Neural progenitor cell (in vitro differentiated cells): ENCODE results near the gene PLA2G4E. TPM values are rescaled to one million over a fixed set of nuclear protein-coding genes. Genes with fewer than 3 reads are reported as not detected.

ENCODE experiments used
- DNase-seq: peaks from one replicate; pipeline ENCODE4 v3.0.0-alpha.2; 2016; ENCODE audit warnings: low spot score
- H2AFZ ChIP-seq: fragments of 200-600 bp; sonication (generic); replicated peaks from 2 replicates; pipeline ENCODE4 v1.6.1; 2016; ENCODE audit warnings: antibody characterized with exemption
- H3F3A ChIP-seq: fragments of 200-600 bp; sonication (generic); 2 replicates; pipeline ENCODE4 v1.6.1; 2016; ENCODE audit warnings: antibody characterized with exemption, low read depth
- H3K27ac ChIP-seq: fragments of 200-600 bp; sonication (generic); 2 replicates; pipeline ENCODE4 v1.5.1; 2016; ENCODE audit warnings: mild to moderate bottlenecking
- H3K27me3 ChIP-seq: fragments of 200-600 bp; sonication (generic); 2 replicates; pipeline ENCODE4 v1.6.1; 2016; ENCODE audit warnings: mild to moderate bottlenecking, moderate library complexity
- H3K36me3 ChIP-seq: fragments of 200-600 bp; sonication (generic); 2 replicates; pipeline ENCODE4 v1.5.1; 2016
- H3K4me1 ChIP-seq: fragments of 200-600 bp; sonication (generic); 2 replicates; pipeline ENCODE4 v1.6.1; 2016; ENCODE audit warnings: mixed run types
- H3K4me2 ChIP-seq: fragments of 200-600 bp; sonication (generic); 2 replicates; pipeline ENCODE4 v1.6.1; 2016
- H3K4me3 ChIP-seq: fragments of 200-600 bp; sonication (generic); 2 replicates; pipeline ENCODE4 v1.5.1; 2016
- H3K79me2 ChIP-seq: fragments of 200-600 bp; sonication (generic); 2 replicates; pipeline ENCODE4 v1.6.1; 2016; ENCODE audit warnings: low read depth
- H3K9ac ChIP-seq: fragments of 200-600 bp; sonication (generic); 2 replicates; pipeline ENCODE4 v1.6.1; 2016
- H3K9me3 ChIP-seq: fragments of 200-600 bp; sonication (generic); 2 replicates; pipeline ENCODE4 v1.5.1; 2016; ENCODE audit warnings: low read depth
- H4K20me1 ChIP-seq: fragments of 200-600 bp; sonication (generic); 2 replicates; pipeline ENCODE4 v1.6.1; 2016; ENCODE audit warnings: low read depth
- H3K27ac Mint-ChIP-seq: 3 replicates; pipeline ENCODE4 v1.8.0; 2021; ENCODE audit warnings: mixed read lengths
- H3K27me3 Mint-ChIP-seq: 2 replicates; pipeline ENCODE4 v1.8.0; 2022; ENCODE audit warnings: low read depth, mild to moderate bottlenecking, inconsistent platforms, moderate library complexity, mixed read lengths; ENCODE audit not compliant: insufficient read depth
- H3K36me3 Mint-ChIP-seq: 3 replicates; pipeline ENCODE4 v1.8.0; 2021; ENCODE audit warnings: mixed read lengths
- H3K4me1 Mint-ChIP-seq: 3 replicates; pipeline ENCODE4 v1.8.0; 2021; ENCODE audit warnings: mixed read lengths
- H3K4me3 Mint-ChIP-seq: 3 replicates; pipeline ENCODE4 v1.8.0; 2021; ENCODE audit warnings: mild to moderate bottlenecking, moderate library complexity, mixed read lengths
- H3K9me3 Mint-ChIP-seq: 3 replicates; pipeline ENCODE4 v1.8.0; 2020; ENCODE audit warnings: mixed read lengths
- CTCF ChIP-seq: fragments of 200-600 bp; sonication (generic); IDR thresholded peaks from 2 replicates; pipeline ENCODE4 v1.5.1; 2017; ENCODE audit warnings: antibody characterized with exemption, mild to moderate bottlenecking
- EZH2 ChIP-seq: fragments of 200-600 bp; sonication (generic); IDR thresholded peaks from 2 replicates; pipeline ENCODE4 v1.6.1; 2017; ENCODE audit warnings: antibody characterized with exemption, mild to moderate bottlenecking, moderate library complexity
- EZH2phosphoT487 ChIP-seq: fragments of 200-600 bp; sonication (generic); IDR thresholded peaks from 2 replicates; pipeline ENCODE4 v1.6.1; 2017; ENCODE audit warnings: antibody characterized with exemption
- total RNA-seq: library from RNA; depleted of rRNA; stranded (reverse); fragments of >200 nt; gene quantifications from 2 replicates; pipeline ENCODE4 v1.2.3, GENCODE V29; 2015; ENCODE audit warnings: low replicate concordance

PLA2G4E gene
- total RNA-seq, 1 donor from 2014 or later = not detected

GRCh38 chr15:41992803-41993190 is 28.0 kb downstream of the PLA2G4E start:
- no peak overlapping the region for H3K27ac ChIP-seq
- H3K4me2 ChIP-seq = no peak overlapping the region
- no peak overlapping the region for H2AFZ ChIP-seq
- Mint-ChIP-seq H3K27ac (no peak overlapping the region), H3K27me3 (peaks cover 9% of the 10 kb centered on the region), H3K36me3 (no peaks in the 10 kb centered on the region), H3K9me3 (no peaks in the 10 kb centered on the region), H3K4me1 (peaks cover 20% of the 10 kb centered on the region), H3K4me3 (no peak overlapping the region)
- H3K4me1 ChIP-seq = peaks cover 9% of the 10 kb centered on the region
- no peaks in the 10 kb centered on the region for H3K79me2 ChIP-seq
- no peak for DNase-seq
- H3K36me3 ChIP-seq = no peaks in the 10 kb centered on the region
- H3K9me3 ChIP-seq = no peaks in the 10 kb centered on the region
- TF ChIP-seq EZH2phosphoT487 (no peak), CTCF (no peak), EZH2 (no peak)
- no peak overlapping the region for H3K9ac ChIP-seq
- no peak overlapping the region for H3K4me3 ChIP-seq
- H3F3A ChIP-seq = no peaks in the 10 kb centered on the region
- no peaks in the 10 kb centered on the region for H3K27me3 ChIP-seq
- no peaks in the 10 kb centered on the region for H4K20me1 ChIP-seq

- H3K36me3 ChIP-seq = no peaks in the 10 kb centered on the region
- peaks cover 5% of the 10 kb centered on the region for H3K27me3 Mint-ChIP-seq
- TF ChIP-seq EZH2 (no peak), CTCF (no peak), EZH2phosphoT487 (no peak)
- H3F3A ChIP-seq = no peaks in the 10 kb centered on the region
- no peak overlapping the region for H3K4me3 ChIP-seq
- no peak for DNase-seq
- H3K4me1 ChIP-seq = peaks cover 9% of the 10 kb centered on the region
- no peaks in the 10 kb centered on the region for H3K9me3 ChIP-seq
- H3K9me3 Mint-ChIP-seq = no peaks in the 10 kb centered on the region
- H3K79me2 ChIP-seq = no peaks in the 10 kb centered on the region
- no peaks in the 10 kb centered on the region for H3K27me3 ChIP-seq
- no peak overlapping the region for H3K27ac Mint-ChIP-seq
- H3K4me1 Mint-ChIP-seq = peaks cover 20% of the 10 kb centered on the region
- H3K4me3 Mint-ChIP-seq = no peak overlapping the region
- H3K27ac ChIP-seq = no peak overlapping the region
- H3K9ac ChIP-seq = no peak overlapping the region
- no peaks in the 10 kb centered on the region for H3K36me3 Mint-ChIP-seq
- H2AFZ ChIP-seq = no peak overlapping the region
- no peaks in the 10 kb centered on the region for H4K20me1 ChIP-seq
- no peak overlapping the region for H3K4me2 ChIP-seq
These were observed 28.6 kb downstream of the PLA2G4E start for GRCh38 chr15:41992151-41992802.

- Histone ChIP-seq H3K36me3 (no peaks in the 10 kb centered on the region), H3F3A (no peaks in the 10 kb centered on the region), H3K27me3 (no peaks in the 10 kb centered on the region), H4K20me1 (no peaks in the 10 kb centered on the region), H3K4me2 (no peak overlapping the region), H3K4me1 (peaks cover 9% of the 10 kb centered on the region), H2AFZ (no peak overlapping the region), H3K4me3 (no peak overlapping the region), H3K9me3 (no peaks in the 10 kb centered on the region), H3K27ac (no peak overlapping the region), H3K79me2 (no peaks in the 10 kb centered on the region), H3K9ac (no peak overlapping the region)
- H3K27ac Mint-ChIP-seq = no peak overlapping the region
- no peaks in the 10 kb centered on the region for H3K36me3 Mint-ChIP-seq
- peaks cover 17% of the 10 kb centered on the region for H3K4me1 Mint-ChIP-seq
- TF ChIP-seq EZH2phosphoT487 (no peak), CTCF (no peak), EZH2 (no peak)
- no peak overlapping the region for H3K4me3 Mint-ChIP-seq
- peak; percentile 41 for DNase-seq
- H3K27me3 Mint-ChIP-seq = peaks cover 5% of the 10 kb centered on the region
- H3K9me3 Mint-ChIP-seq = no peaks in the 10 kb centered on the region
These were observed 30.2 kb downstream of the PLA2G4E start for GRCh38 chr15:41990691-41991090.
